DOHH2 (cell line): Measurements from ENCODE around the gene SMAD4.

Experiments
- EZH2phosphoT487 ChIP-seq: fragments of 200-600 bp; sonication (generic); IDR thresholded peaks from 2 replicates; pipeline ENCODE4 v1.6.1; 2017; ENCODE audit warnings: borderline replicate concordance, mild to moderate bottlenecking, antibody characterized with exemption, low read length, moderate library complexity, mixed read lengths
- TF ChIP-seq, protein P1 (sequence below): fragments of 200-600 bp; sonication (generic); IDR thresholded peaks from one replicate; pipeline ENCODE4 v1.5.1; 2014; ENCODE audit warnings: antibody characterized with exemption, mild to moderate bottlenecking, low read depth, low read length; ENCODE audit not compliant: poor library complexity, severe bottlenecking

DNA sequence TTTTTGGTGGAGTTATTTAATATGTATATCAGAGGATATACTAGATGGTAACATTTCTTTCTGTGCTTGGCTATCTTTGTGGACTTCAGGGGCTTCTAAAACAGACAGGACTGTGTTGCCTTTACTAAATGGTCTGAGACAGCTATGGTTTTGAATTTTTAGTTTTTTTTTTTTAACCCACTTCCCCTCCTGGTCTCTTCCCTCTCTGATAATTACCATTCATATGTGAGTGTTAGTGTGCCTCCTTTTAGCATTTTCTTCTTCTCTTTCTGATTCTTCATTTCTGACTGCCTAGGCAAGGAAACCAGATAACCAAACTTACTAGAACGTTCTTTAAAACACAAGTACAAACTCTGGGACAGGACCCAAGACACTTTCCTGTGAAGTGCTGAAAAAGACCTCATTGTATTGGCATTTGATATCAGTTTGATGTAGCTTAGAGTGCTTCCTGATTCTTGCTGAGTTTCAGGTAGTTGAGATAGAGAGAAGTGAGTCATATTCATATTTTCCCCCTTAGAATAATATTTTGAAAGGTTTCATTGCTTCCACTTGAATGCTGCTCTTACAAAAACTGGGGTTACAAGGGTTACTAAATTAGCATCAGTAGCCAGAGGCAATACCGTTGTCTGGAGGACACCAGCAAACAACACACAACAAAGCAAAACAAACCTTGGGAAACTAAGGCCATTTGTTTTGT is 52.7 kb downstream of the SMAD4 start:
- TF ChIP-seq, protein P1, sequence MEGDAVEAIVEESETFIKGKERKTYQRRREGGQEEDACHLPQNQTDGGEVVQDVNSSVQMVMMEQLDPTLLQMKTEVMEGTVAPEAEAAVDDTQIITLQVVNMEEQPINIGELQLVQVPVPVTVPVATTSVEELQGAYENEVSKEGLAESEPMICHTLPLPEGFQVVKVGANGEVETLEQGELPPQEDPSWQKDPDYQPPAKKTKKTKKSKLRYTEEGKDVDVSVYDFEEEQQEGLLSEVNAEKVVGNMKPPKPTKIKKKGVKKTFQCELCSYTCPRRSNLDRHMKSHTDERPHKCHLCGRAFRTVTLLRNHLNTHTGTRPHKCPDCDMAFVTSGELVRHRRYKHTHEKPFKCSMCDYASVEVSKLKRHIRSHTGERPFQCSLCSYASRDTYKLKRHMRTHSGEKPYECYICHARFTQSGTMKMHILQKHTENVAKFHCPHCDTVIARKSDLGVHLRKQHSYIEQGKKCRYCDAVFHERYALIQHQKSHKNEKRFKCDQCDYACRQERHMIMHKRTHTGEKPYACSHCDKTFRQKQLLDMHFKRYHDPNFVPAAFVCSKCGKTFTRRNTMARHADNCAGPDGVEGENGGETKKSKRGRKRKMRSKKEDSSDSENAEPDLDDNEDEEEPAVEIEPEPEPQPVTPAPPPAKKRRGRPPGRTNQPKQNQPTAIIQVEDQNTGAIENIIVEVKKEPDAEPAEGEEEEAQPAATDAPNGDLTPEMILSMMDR, result no peak
- no peak for TF ChIP-seq EZH2phosphoT487
